Neural progenitor cell (in vitro differentiated cells): ENCODE data around the gene COLEC11. TPM values are rescaled to one million over a fixed set of nuclear protein-coding genes. Genes with fewer than 3 reads are reported as not detected.

Source experiments
- DNase-seq: peaks from one replicate; pipeline ENCODE4 v3.0.0-alpha.2; 2016; ENCODE audit warnings: low spot score
- H2AFZ ChIP-seq: fragments of 200-600 bp; sonication (generic); replicated peaks from 2 replicates; pipeline ENCODE4 v1.6.1; 2016; ENCODE audit warnings: antibody characterized with exemption
- H3F3A ChIP-seq: fragments of 200-600 bp; sonication (generic); 2 replicates; pipeline ENCODE4 v1.6.1; 2016; ENCODE audit warnings: antibody characterized with exemption, low read depth
- H3K27ac ChIP-seq: fragments of 200-600 bp; sonication (generic); 2 replicates; pipeline ENCODE4 v1.5.1; 2016; ENCODE audit warnings: mild to moderate bottlenecking
- H3K27me3 ChIP-seq: fragments of 200-600 bp; sonication (generic); 2 replicates; pipeline ENCODE4 v1.6.1; 2016; ENCODE audit warnings: mild to moderate bottlenecking, moderate library complexity
- H3K36me3 ChIP-seq: fragments of 200-600 bp; sonication (generic); 2 replicates; pipeline ENCODE4 v1.5.1; 2016
- H3K4me1 ChIP-seq: fragments of 200-600 bp; sonication (generic); 2 replicates; pipeline ENCODE4 v1.6.1; 2016; ENCODE audit warnings: mixed run types
- H3K4me2 ChIP-seq: fragments of 200-600 bp; sonication (generic); 2 replicates; pipeline ENCODE4 v1.6.1; 2016
- H3K4me3 ChIP-seq: fragments of 200-600 bp; sonication (generic); 2 replicates; pipeline ENCODE4 v1.5.1; 2016
- H3K79me2 ChIP-seq: fragments of 200-600 bp; sonication (generic); 2 replicates; pipeline ENCODE4 v1.6.1; 2016; ENCODE audit warnings: low read depth
- H3K9ac ChIP-seq: fragments of 200-600 bp; sonication (generic); 2 replicates; pipeline ENCODE4 v1.6.1; 2016
- H3K9me3 ChIP-seq: fragments of 200-600 bp; sonication (generic); 2 replicates; pipeline ENCODE4 v1.5.1; 2016; ENCODE audit warnings: low read depth
- H4K20me1 ChIP-seq: fragments of 200-600 bp; sonication (generic); 2 replicates; pipeline ENCODE4 v1.6.1; 2016; ENCODE audit warnings: low read depth
- H3K27ac Mint-ChIP-seq: 3 replicates; pipeline ENCODE4 v1.8.0; 2021; ENCODE audit warnings: mixed read lengths
- H3K27me3 Mint-ChIP-seq: 2 replicates; pipeline ENCODE4 v1.8.0; 2022; ENCODE audit warnings: low read depth, mild to moderate bottlenecking, inconsistent platforms, moderate library complexity, mixed read lengths; ENCODE audit not compliant: insufficient read depth
- H3K36me3 Mint-ChIP-seq: 3 replicates; pipeline ENCODE4 v1.8.0; 2021; ENCODE audit warnings: mixed read lengths
- H3K4me1 Mint-ChIP-seq: 3 replicates; pipeline ENCODE4 v1.8.0; 2021; ENCODE audit warnings: mixed read lengths
- H3K4me3 Mint-ChIP-seq: 3 replicates; pipeline ENCODE4 v1.8.0; 2021; ENCODE audit warnings: mild to moderate bottlenecking, moderate library complexity, mixed read lengths
- H3K9me3 Mint-ChIP-seq: 3 replicates; pipeline ENCODE4 v1.8.0; 2020; ENCODE audit warnings: mixed read lengths
- EZH2 ChIP-seq: fragments of 200-600 bp; sonication (generic); IDR thresholded peaks from 2 replicates; pipeline ENCODE4 v1.6.1; 2017; ENCODE audit warnings: antibody characterized with exemption, mild to moderate bottlenecking, moderate library complexity
- EZH2phosphoT487 ChIP-seq: fragments of 200-600 bp; sonication (generic); IDR thresholded peaks from 2 replicates; pipeline ENCODE4 v1.6.1; 2017; ENCODE audit warnings: antibody characterized with exemption
- total RNA-seq: library from RNA; depleted of rRNA; stranded (reverse); fragments of >200 nt; gene quantifications from 2 replicates; pipeline ENCODE4 v1.2.3, GENCODE V29; 2015; ENCODE audit warnings: low replicate concordance
- TF ChIP-seq, protein P1 (sequence below): fragments of 200-600 bp; sonication (generic); IDR thresholded peaks from 2 replicates; pipeline ENCODE4 v1.5.1; 2017; ENCODE audit warnings: antibody characterized with exemption, mild to moderate bottlenecking

COLEC11 gene
- total RNA-seq, 1 donor from 2014 or later = not detected

DNA sequence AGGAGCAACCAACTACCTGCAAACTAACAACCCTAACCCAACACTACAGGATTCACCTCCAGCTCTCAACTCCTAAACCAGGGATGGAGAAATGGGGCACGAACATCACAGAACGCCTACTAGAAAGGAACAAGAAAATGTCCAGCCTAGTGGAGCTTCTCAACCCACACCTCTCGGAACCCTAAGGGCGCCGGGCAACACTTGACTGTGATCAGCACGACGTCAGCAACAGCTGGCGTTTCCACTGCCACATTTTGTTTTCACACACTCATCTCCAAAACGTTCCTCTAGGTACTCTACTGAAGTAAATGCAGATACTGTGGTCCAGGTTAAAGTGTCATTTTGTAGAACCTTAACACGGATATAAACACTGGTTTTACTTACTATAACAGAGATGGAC is 41.0 kb upstream of the COLEC11 start:
- H3K79me2 ChIP-seq = peaks cover 41% of the 10 kb centered on the region
- H3K9ac ChIP-seq = peak overlapping the region; percentile 13
- H3K4me1 Mint-ChIP-seq = peaks cover 10% of the 10 kb centered on the region
- no peak for DNase-seq
- peaks cover 14% of the 10 kb centered on the region for H4K20me1 ChIP-seq
- no peak overlapping the region for H3K4me3 ChIP-seq
- no peaks in the 10 kb centered on the region for H3K27me3 Mint-ChIP-seq
- no peak overlapping the region for H3K27ac ChIP-seq
- H3K27me3 ChIP-seq = no peaks in the 10 kb centered on the region
- TF ChIP-seq, protein P1, sequence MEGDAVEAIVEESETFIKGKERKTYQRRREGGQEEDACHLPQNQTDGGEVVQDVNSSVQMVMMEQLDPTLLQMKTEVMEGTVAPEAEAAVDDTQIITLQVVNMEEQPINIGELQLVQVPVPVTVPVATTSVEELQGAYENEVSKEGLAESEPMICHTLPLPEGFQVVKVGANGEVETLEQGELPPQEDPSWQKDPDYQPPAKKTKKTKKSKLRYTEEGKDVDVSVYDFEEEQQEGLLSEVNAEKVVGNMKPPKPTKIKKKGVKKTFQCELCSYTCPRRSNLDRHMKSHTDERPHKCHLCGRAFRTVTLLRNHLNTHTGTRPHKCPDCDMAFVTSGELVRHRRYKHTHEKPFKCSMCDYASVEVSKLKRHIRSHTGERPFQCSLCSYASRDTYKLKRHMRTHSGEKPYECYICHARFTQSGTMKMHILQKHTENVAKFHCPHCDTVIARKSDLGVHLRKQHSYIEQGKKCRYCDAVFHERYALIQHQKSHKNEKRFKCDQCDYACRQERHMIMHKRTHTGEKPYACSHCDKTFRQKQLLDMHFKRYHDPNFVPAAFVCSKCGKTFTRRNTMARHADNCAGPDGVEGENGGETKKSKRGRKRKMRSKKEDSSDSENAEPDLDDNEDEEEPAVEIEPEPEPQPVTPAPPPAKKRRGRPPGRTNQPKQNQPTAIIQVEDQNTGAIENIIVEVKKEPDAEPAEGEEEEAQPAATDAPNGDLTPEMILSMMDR = no peak
- no peak for TF ChIP-seq EZH2phosphoT487
- TF ChIP-seq EZH2 = no peak
- no peak overlapping the region for H3K4me2 ChIP-seq
- H3K36me3 Mint-ChIP-seq = peaks cover 25% of the 10 kb centered on the region
- H3K4me1 ChIP-seq = peaks cover 4% of the 10 kb centered on the region
- no peaks in the 10 kb centered on the region for H3K9me3 Mint-ChIP-seq
- H3K27ac Mint-ChIP-seq = no peak overlapping the region
- peaks cover 7% of the 10 kb centered on the region for H3F3A ChIP-seq
- H3K36me3 ChIP-seq = peaks cover 18% of the 10 kb centered on the region
- no peak overlapping the region for H3K4me3 Mint-ChIP-seq
- H3K9me3 ChIP-seq = no peaks in the 10 kb centered on the region
- H2AFZ ChIP-seq = no peak overlapping the region

DNA sequence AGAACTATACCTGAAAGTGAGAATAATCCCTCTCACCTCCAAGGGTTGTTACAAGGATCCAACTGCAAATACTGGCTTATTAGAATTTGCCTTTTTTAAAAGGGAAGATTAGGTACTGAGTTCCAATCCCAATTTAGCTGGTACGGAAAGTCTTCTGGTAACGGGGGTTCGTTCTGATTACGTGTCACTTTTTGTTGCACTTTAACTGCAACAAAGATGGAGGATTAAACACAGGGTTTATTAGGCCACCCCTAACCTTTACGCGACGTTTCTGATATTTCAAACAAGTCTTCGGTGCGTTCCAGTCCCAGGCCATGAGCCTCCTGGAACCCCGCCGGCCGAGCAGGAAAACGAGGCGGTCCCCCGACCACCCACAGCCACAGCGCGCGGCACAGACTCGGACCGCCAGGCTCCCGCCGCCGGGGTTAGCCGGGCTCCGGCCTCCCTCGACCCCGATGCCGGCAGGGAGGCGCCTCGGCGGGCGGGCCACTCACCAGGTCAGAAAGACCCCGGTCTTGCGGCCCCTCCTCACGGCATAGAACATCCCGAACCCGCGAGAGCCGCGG is 37.2 kb upstream of the COLEC11 start:
- Histone ChIP-seq H3K9ac (peak overlapping the region; percentile 99), H3K4me1 (peaks cover 4% of the 10 kb centered on the region), H3K27ac (peak overlapping the region; percentile 95), H2AFZ (peak overlapping the region; percentile 91), H3K27me3 (no peaks in the 10 kb centered on the region), H4K20me1 (peaks cover 14% of the 10 kb centered on the region), H3K4me3 (peak overlapping the region; percentile 93), H3F3A (peaks cover 12% of the 10 kb centered on the region), H3K79me2 (peaks cover 47% of the 10 kb centered on the region), H3K36me3 (peaks cover 9% of the 10 kb centered on the region), H3K4me2 (peak overlapping the region; percentile 99), H3K9me3 (no peaks in the 10 kb centered on the region)
- no peaks in the 10 kb centered on the region for H3K9me3 Mint-ChIP-seq
- peaks cover 4% of the 10 kb centered on the region for H3K27me3 Mint-ChIP-seq
- DNase-seq = no peak
- H3K36me3 Mint-ChIP-seq = peaks cover 10% of the 10 kb centered on the region
- H3K27ac Mint-ChIP-seq = peak overlapping the region; percentile 25
- peaks cover 14% of the 10 kb centered on the region for H3K4me1 Mint-ChIP-seq
- peak overlapping the region; percentile 92 for H3K4me3 Mint-ChIP-seq
- TF ChIP-seq EZH2 (no peak), EZH2phosphoT487 (no peak)
- TF ChIP-seq, protein P1 = no peak

DNA sequence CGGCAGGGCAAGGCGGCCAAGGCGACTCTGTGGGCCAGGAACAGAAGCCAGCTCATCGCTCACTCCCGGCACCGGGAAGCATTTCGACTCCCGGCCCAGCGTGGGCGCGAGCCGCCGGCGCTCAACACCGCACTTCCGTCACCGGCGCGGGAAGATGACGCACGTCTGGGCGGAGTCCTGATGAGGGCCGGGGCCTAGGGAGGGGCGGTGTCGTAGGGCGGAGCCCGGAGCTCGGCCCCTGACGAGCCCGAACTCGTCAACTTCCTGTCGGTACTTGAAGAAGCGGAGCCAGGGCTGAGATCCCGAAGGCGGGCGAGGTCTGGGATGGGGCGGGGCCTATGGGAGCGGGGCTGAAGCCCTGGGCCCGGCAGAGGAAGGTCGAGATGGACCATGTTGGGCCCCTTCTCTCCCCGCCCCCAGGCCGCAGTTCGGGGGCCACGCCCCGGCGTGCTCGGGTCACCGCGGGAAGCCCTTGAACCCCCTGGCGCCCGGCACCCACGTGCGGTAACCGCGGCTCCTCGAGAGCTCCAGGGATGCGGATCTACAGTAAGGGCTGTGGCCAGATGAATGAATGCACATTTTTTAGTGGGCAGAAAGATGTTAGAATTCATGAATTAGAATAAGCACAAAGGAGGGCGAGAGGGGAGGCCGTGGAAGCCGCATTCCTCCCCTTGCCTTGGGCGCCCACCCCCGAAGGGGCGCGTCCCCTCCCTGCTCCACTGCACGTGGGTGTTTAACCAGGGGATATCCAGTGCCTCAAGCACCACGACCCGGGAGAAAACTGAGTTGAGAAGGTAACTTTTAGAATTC is 36.5 kb upstream of the COLEC11 start, which contains the start of gene RNASEH1:
TSS of gene RNASEH1 (minus strand) at position 129 of the 810 bp plus-strand sequence. CDS start at position 56, 73 bp downstream.
- peaks cover 9% of the 10 kb centered on the region for H3K36me3 ChIP-seq
- peak within 1 kb of the TSS; percentile 99 for H3K9ac ChIP-seq
- peaks cover 14% of the 10 kb centered on the region for H3K4me1 Mint-ChIP-seq
- H3K27me3 ChIP-seq = no peaks in the 10 kb centered on the region
- H3K4me1 ChIP-seq = peaks cover 4% of the 10 kb centered on the region
- peaks cover 12% of the 10 kb centered on the region for H3F3A ChIP-seq
- H3K27ac Mint-ChIP-seq = peak within 1 kb of the TSS; percentile 66
- peak within 1 kb of the TSS; percentile 93 for H3K4me3 ChIP-seq
- H3K79me2 ChIP-seq = peaks cover 47% of the 10 kb centered on the region
- TF ChIP-seq, protein P1 = no peak
- TF ChIP-seq EZH2phosphoT487 = no peak
- no peak for TF ChIP-seq EZH2
- peak within 1 kb of the TSS; percentile 95 for H3K27ac ChIP-seq
- H3K9me3 ChIP-seq = no peaks in the 10 kb centered on the region
- H3K36me3 Mint-ChIP-seq = peaks cover 10% of the 10 kb centered on the region
- peak within 1 kb of the TSS; percentile 92 for H3K4me3 Mint-ChIP-seq
- no peaks in the 10 kb centered on the region for H3K9me3 Mint-ChIP-seq
- H3K4me2 ChIP-seq = peak within 1 kb of the TSS; percentile 99
- H2AFZ ChIP-seq = peak within 1 kb of the TSS; percentile 91
- peaks cover 4% of the 10 kb centered on the region for H3K27me3 Mint-ChIP-seq
- H4K20me1 ChIP-seq = peaks cover 14% of the 10 kb centered on the region
- DNase-seq = peak; percentile 99
